ENCODE measurements around the gene TTBK2.
"Not testable (repeated sequence)": the region's sequence is repeated elsewhere in the genome, so short reads cannot be mapped to it uniquely, and the experiment has no call there.

Gene TTBK2

GRCh38 chr15:42920519-42921341, at the start of gene TTBK2:
Gene TTBK2, minus strand, starts transcription at chr15:42920778. Its CDS starts 42,161 bp downstream, at chr15:42878617.
- DNase-seq (ENCODE audit: low spot score), result peak; percentile 98

GRCh38 chr15:42964476-42964875, 43.9 kb upstream of the TTBK2 start:
- DNase-seq (ENCODE audit: low spot score), result no peak

GRCh38 chr15:42955518-42955917, 34.9 kb upstream of the TTBK2 start:
- DNase-seq (ENCODE audit: low spot score), result no peak

DNA sequence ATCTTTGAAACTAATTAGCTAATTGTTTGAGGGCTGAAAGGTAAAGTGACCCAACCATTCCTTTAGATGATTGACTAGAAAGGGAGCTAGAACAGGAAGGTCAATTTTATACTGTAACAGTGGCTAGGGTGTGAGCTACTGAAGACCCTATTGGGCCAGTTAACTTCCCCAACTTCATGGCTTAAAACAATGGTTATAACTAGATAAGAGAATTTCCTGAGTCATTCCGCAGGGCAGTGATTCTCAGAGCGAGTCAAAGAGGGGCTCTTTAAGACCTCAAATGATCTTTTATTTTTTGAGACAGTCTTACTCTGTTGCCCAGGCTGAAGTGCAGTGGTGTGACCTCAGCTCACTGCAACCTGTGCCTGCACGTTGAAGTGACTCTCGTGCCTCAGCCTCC, 33.7 kb upstream of the TTBK2 start:
- no peak for DNase-seq (ENCODE audit: low spot score)

DNA sequence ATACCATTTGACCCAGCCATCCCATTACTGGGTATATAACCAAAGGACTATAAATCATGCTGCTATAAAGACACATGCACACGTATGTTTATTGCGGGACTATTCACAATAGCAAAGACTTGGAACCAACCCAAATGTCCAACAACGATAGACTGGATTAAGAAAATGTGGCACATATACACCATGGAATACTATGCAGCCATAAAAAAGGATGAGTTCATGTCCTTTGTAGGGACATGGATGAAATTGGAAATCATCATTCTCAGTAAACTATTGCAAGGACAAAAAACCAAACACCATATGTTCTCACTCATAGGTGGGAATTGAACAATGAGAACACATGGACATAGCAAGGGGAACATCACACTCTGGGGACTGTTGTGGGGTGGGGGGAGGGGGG, 28.3 kb upstream of the TTBK2 start:
- DNase-seq (ENCODE audit: low spot score), result not testable (repeated sequence)

- no peak for DNase-seq (ENCODE audit: low spot score)
Measured at GRCh38 chr15:42940527-42940926, 19.9 kb upstream of the TTBK2 start.

GRCh38 chr15:42939841-42940240, 19.3 kb upstream of the TTBK2 start:
- no peak for DNase-seq (ENCODE audit: low spot score)

DNA sequence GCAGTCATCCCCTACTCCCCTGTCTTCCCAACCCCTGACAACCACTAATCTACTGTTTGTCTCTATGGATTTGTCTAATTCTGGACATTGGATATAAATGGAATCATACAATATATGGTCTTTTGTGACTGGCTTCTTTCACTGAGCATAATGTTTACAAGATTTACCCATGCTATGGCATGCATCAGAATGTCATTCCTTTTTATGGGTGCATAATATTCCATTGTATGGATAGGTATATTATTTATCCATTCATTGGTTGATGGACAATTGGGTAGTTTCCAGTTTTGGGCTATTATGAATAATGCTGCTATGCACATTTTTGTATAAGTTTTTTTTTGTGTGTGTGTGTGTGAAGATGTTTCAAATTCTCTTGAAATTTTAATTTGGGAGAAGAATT, 16.6 kb upstream of the TTBK2 start:
- no peak for DNase-seq (ENCODE audit: low spot score)

DNA sequence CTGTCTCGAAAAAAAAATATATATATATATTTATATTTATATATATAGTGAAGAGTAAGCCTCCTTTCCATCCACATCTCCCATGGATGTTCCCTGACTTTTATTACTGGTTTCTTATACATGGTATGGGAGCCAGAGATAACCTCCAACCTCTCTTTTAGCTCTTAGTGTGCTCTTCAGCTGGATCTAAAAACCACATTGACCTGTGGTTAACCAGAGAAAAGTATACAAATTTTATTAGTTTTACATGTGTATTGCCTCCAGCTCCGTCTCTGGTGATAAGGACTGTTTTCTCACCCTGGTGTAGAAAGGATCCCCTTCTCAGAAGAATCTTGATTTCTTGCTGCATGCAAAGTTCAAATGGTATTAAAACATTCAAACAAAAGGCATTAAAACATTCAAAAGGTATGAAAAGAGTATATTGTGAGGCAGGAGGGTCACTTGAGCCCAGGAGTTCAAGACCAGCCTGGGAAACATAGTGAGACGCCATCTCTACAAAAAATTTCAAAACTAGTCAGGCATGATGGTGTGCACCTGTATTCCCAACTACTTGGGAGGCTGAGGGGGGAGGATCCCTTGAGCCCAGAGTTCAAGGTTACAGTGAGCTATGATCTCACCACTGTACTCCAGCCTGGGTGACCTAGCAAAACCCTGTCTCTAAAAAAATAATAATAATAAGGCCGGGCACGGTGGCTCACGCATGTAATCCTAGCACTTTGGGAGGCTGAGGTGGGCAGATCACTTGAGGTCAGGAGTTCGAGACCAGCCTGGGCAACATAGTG, 13.5 kb upstream of the TTBK2 start:
- no peak for DNase-seq (ENCODE audit: low spot score)

GRCh38 chr15:42932833-42933515, 12.4 kb upstream of the TTBK2 start:
- DNase-seq (ENCODE audit: low spot score), result no peak

DNA sequence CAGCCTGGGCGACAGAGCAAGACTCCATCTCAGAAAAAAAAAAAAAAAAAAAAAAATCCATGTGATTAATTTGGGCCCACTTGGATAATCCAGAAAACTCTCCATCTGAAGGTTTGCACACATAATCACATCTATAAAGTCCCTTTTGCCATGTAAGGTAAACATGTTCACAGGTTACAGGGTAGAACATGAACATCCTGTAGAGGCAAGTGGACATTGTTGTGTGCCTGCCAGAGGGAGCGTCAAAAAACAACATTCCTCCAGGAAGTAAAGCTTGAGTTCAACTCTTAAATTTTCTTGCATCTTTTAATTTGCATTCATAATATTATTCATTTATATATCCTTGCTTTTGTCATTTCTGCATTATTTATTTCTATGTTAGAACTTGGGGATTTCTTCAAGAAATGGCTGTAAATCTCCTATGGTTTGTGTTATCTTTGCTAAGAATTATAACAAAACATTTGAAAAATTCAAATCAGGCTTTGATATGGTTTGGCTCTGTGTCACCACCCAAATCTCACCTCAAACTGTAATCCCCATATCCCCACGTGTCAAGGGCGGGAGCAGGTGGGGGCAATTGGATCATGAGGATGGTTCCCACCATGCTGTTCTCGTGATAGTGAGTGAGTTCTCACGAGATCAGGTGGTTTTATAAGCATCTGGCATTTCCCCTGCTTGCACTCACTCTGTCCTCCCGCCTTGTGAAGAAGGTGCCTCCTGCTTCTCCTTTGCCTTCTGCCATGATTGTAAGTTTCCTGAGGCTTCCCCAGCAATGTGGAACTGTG, 11.3 kb upstream of the TTBK2 start:
- no peak for DNase-seq (ENCODE audit: low spot score)

- DNase-seq (ENCODE audit: low spot score), result no peak
Measured at GRCh38 chr15:42929306-42929848, 8.8 kb upstream of the TTBK2 start.

DNA sequence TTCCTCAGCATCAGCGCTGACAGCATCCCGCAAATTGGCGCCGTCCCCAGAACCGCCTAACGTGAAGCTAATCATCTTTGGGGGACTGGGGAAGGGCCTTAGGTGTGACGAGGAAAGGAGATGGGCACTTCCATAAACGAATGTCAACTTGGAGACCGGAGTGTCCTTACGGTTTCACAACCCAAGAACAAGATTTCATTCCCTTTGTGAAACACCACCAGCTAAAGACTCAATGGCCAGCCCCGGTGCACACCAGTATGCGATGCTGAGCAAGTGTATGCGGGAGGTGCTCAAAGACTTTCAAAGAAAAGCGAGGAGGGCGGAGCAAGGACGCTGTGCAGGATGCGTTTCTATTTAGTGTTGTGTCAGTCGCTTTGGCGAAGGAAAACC, 759 bp upstream of the TTBK2 start:
- peak; percentile 43 for DNase-seq (ENCODE audit: low spot score)

DNA sequence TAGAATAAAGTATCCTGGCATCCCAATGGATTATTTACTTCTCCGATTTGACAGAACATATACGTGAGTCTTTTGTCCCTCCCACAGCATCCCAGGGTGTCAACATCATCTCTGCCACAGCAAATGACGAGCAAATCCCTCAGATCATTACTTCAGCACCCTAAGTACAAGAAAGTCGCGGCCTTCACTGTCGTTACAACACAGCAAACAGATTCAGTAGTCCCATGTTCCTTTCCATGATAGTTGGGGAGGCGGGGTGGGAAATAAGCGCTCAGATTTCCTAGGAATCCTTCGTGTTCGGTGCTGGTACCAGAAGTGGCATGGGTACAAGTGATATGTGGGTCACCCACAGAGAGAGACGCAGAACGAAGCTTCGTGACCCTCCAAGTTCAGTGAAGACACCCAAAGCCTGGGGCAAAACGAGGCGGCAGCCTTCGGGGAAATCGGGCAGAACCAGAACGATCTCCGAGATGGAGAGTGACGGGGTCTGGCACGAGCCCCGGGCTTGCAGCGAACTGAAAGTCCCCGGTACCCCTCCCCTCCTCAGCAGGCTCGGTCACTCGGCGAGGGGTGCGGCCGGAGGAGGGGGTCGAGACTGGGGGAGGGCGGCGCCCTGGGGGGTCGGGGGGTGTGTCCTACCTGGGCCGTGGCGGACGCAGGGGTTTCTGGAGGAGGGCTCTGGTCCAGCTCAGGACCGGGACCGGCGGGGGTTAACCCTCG, 619 bp downstream of the TTBK2 start:
- DNase-seq (ENCODE audit: low spot score), result peak; percentile 19

DNA sequence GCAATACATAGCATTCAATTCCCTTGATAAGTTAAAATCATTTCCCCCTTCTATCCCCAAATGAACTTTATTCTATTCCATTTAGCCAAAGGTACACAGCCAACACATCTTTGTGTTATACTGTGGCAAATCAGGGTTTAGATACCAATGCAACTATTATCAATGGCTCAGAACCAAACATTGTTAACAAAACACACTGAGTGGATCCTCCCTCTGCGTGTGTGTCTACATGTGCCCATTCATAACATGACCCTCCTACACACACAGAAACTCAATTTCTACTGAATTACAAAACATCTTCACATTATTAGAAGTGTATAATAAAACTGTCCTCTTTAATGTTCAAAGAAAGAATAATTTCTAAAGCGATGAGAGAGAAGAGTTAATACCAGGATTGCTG, 1.3 kb downstream of the TTBK2 start:
- no peak for DNase-seq (ENCODE audit: low spot score)

DNA sequence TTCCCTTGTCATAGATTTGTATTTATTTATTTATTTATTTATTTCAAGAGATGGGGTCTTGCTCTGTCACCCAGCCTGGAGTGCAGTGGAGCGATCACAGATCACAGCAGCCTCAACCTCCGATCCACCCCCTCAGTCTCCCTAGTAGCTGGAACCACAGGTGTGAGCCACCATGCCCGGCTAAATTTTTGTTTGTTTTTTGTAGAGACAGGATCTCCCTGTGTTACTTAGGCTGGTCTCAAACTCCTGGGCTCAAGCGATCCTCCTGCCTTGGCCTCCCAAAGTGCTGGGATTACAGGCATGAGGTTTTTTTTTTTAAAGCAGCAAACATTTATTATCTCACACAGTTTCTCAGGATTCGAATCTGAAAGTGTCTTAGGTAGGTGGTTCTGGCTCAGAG, 2.5 kb downstream of the TTBK2 start:
- no peak for DNase-seq (ENCODE audit: low spot score)

GRCh38 chr15:42915654-42916315, 4.8 kb downstream of the TTBK2 start:
- DNase-seq (ENCODE audit: low spot score), result no peak

GRCh38 chr15:42914728-42915497, 5.7 kb downstream of the TTBK2 start:
- DNase-seq (ENCODE audit: low spot score), result no peak

GRCh38 chr15:42911058-42911592, 9.5 kb downstream of the TTBK2 start:
- DNase-seq (ENCODE audit: low spot score), result no peak
